ENCODE measurements around the gene FUBP1.
A peak's percentile ranks its signal among the peaks of the same experiment; 100 is the strongest.
"Not testable (repeated sequence)": the region's sequence is repeated elsewhere in the genome, so short reads cannot be mapped to it uniquely, and the experiment has no call there.

FUBP1 gene

DNA sequence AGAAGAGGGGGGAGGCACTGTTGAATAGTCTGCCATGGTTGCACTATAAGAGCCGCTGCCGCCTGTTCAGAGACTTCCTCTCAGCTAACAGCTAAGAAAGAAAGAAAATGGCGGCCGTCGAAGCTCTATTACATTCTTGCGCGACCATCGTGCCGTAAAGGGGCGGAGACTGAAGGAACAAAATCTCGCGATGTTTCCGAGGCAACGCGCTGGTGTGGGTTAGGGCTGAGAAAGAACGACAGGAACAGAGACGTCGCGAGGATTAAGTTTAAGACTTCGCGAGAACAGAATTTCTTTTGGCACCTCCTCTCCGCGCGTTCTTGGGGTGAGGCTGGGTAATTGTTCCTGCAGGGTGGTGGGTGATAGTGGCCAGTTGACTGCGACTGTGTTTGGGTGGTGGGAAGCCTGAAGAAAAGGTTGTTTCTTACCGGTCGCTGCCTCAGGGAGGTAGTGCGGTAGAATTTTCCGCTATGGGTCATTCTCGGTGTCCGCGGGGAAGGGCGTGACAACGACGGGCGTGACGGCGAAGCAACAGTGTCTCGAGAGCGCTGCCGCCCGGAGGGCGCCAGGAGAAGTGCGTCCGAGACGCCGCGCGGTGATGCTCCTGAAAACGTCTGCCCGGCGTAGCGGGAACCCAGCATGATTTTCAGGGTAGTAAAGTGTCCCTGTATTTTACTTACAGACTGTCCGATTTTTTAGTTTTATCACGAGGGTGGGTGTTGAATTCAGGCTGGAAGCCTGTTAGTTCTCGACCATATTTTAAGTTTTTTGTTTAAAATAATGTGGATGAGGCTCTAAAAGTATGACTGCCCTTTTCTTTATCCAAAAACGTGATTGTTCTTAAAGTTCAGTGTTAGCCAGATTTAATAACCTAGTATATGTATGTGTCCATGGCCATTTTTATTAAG, at the start of gene FUBP1:
TSS of gene FUBP1 (minus strand) at position 104 of the 908 bp plus-strand sequence. CDS start at position 36, 68 bp downstream.
- peak; percentile 100 for DNase-seq

DNA sequence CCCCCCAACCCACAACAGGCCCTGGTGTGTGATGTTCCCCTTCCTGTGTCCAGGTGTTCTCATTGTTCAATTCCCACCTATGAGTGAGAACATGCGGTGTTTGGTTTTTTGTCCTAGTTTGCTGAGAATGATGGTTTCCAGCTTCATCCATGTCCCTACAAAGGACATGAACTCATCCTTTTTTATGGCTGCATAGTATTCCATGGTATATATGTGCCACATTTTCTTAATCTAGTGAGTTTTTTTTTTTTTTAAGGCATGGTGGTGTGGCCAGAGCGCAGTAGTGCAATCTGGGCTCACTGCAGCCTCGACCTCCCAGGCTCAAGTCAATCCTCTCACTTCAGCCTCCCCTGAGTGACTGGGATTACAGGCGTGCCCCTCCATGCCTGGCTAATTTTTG, 42.3 kb upstream of the FUBP1 start:
- not testable (repeated sequence) for DNase-seq

- no peak for DNase-seq
These were observed 40.2 kb upstream of the FUBP1 start for GRCh38 chr1:78019024-78019423.

- DNase-seq: no peak
These were observed 36.3 kb upstream of the FUBP1 start for GRCh38 chr1:78015148-78015547.

DNA sequence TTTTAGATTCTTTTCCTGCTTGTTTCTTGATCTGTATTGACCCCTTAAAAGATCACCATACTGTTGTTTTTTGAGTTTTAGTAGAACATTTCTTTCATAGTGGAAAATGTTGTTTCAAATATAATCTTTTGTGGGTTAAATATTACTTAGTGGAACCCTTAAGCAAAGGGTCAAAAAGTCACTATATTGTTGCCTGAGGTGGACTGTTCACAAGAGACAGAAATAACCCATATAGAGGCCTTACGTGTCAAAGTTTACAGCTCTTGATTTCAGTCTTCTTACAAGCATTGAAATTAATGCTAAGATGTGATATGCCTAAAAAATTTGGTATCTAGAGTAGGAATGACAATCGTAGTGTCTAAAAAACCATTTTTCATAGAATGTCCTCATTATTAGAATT, 32.2 kb upstream of the FUBP1 start:
- no peak for DNase-seq

GRCh38 chr1:78009836-78010235, 31.0 kb upstream of the FUBP1 start:
- no peak for DNase-seq

DNA sequence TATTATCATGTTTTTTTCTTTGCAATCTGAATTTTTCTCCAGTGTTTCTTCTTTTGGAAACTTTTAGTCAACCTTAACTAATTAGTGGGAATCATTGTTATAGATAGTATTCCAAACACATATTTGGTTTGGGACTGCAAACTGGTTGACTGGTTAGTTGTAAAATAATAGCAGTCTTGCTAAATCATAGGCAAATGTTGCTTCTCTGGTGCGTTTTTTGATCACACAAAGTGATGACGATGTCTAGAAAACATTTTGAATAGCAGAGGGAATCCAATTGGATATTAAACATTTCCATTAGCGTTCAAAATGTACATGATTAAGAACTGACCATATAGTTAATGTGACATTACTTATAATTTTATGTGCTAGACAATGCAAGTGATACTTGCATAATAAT, 30.4 kb upstream of the FUBP1 start:
- DNase-seq: no peak

DNA sequence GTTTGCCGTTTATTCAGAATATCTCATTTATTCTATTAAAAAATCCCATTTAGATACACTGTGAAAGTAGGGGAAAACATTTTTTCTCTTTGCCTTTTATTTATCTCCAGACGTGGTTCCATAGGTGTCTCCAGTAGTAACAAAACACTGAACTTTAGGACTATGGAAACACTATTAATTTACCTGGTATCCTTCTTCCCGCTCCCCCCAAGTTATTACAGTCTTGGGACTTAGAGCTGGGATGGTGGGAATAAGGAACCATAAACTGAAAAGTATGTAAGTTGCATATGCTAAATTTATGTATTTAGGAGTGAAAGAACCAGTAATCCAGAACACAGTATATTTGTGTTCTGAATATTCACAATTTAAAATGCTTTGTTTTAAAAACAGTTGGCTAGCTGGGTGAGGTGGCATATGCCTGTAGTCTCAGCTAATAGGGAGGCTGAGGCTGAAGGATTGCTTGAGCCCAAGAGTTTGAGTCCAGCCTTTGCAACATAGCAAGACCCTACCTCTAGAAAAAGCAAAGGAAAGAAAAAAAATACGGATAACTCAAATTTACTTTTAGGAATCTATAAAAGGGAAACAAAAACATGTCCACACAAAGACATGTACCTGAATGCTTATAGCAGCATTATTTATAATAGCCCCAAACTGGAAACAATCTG, 28.9 kb upstream of the FUBP1 start:
- no peak for DNase-seq

DNA sequence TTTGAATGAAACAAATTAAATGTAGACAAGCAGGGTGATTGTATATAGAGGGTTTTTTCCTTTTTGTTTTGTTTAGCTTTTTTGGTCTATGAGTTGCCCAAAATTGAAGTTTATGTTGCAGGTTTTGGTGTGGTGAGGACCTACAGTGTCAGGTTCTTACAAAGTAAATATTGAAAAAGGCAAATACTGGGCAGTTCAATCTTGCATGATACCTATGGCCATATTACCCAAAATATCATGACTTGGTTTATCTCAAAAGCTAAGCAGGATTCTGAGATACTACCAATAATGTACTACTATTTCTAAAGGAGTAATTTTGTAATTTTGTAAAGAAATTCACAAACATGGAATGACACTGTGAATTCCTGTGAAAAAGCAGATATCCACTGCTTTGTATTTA, 27.6 kb upstream of the FUBP1 start:
- DNase-seq: peak; percentile 14

- DNase-seq: peak; percentile 89
These were observed 26.9 kb upstream of the FUBP1 start for GRCh38 chr1:78005755-78006154.

DNA sequence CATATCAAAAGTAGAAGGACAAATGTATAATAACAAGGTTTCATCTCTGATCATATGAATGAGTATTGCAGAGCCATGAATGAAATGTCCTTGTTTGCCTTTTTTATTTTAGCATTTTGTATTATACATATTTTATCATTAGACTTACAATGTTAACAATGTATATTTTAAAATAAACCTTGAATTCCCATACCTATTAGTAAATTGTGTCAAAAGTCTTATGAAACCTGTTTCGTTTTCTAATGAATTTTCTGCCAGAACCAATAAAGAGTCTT, 26.5 kb upstream of the FUBP1 start:
- DNase-seq: no peak

DNA sequence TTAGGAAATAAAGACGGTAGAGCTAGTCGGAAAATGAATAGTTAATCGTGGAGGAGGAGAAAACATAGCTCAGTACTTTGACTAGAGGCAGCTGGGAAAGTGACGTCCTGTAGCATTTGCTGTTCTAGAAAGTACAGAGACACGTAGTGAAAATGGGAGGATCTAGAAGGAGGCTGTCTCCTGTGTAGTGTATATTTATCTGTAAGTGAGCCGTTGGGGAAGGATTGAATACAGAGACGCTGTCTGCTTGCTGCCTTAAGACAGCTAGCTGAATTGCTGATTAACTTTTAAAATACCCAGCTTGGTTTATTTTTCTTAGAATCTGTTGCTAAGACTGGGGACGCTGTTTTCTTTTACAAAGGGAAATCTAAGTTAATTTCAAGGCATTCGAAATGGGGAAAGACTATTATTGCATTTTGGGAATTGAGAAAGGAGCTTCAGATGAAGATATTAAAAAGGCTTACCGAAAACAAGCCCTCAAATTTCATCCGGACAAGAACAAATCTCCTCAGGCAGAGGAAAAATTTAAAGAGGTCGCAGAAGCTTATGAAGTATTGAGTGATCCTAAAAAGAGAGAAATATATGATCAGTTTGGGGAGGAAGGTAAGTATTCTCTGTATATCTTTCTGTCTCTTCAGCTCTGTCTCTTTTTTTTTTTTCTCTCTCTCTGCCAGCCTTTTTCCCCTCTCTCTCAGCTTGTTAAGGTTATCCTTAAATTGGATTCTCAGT, 26.0 kb upstream of the FUBP1 start, which contains the start of gene DNAJB4:
TSS of gene DNAJB4 (plus strand) at position 221 of the 729 bp plus-strand sequence. CDS start at position 393, 172 bp downstream.
- DNase-seq: peak; percentile 96

DNA sequence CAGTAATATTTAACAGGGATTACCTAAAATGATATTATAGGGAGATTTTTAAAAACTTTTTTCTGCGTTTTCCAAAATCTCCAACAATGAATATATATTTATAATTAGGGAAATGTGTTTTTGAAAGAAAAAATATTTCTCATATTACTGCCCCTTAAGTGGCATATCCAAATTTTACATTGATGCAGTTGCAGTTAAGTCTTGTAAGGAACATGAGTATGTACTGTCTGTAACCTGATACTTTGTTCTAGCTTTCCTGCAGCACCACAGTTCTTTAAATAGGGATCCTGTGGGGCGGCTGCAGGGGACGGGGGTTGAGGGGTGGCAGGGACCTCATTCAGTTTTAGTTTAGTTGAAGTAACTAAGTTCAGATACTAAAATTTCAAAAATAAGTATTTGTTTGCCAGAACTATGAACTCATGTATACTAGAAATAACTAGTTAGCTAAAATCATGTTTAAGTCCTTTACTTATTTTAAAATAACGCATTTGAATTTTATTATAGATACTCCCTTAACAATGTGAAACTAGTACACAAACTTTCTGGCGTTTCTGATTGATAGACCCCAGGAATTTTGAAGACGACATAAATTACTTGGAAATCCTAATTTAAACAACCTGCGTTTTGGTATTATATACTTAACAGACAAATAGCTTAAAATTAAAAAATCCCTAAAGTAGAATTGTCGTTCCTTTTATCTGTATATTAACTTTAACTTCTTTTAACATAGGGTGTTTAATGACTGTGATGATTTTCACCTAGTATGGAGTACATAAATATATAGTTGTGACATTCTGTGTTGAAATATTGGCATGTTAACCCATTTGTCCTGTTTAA, 25.2 kb upstream of the FUBP1 start:
- peak; percentile 73 for DNase-seq

- peak; percentile 10 for DNase-seq
These were observed 24.3 kb upstream of the FUBP1 start for GRCh38 chr1:78003070-78003746.

DNA sequence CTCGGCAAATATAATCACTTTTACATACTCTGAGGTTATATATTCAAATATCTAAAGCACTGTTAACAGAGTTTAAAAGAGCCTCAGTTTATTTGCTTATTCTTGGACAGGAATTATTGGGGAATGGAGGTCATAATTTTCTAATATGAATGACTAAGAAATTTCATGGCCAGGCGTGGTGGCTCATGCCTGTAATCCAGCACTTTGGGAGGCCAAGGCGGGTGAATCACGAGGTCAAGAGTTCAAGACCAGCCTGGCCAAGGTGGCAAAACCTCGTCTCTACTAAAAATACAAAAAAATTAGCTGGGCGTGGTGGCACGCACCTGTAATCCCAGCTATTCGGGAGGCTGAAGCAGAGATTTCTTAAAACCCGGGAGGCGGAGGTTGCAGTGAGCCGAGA, 21.7 kb upstream of the FUBP1 start:
- DNase-seq: not testable (repeated sequence)

DNA sequence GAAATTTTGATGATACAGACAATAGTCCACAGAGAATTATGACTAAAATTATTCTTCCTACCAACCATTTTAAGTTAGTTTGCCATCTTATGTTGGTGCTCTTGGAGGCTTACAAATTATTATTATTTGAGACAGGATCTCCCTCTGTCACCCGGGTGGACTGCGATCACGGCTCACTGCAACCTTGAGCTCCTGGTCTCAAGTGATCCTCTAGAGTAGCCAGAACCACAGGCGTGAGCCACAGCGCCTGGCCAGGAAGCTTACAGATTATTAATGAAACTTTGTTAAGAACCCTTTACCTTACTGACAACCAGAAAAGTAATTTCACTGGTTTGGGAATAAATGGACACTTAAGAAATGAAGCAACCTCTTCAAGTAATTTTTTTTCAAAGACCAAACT, 17.9 kb upstream of the FUBP1 start:
- no peak for DNase-seq

- DNase-seq: no peak
These were observed 15.3 kb upstream of the FUBP1 start for GRCh38 chr1:77994117-77994705.

DNA sequence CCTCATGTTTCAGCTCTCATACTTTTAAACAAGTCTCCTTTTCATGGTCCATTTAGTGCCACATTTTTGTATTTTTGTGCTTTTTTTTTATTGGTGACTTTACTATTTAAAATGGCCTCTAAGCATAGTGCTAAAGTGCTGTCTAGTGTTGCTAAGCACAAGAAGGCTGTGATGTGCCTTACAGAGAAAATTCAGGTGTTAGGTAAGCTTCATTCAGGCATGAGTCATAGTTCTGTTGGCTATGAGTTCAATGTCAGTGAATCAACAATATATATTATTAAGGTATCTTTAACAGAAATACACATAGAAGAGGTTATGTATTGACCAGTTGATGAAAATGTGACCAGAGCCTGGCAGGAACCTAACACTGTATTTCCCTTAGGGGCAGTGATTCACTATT, 12.8 kb upstream of the FUBP1 start:
- DNase-seq: no peak

- no peak for DNase-seq
These were observed 11.8 kb upstream of the FUBP1 start for GRCh38 chr1:77990629-77991204.

GRCh38 chr1:77989744-77990143, 10.9 kb upstream of the FUBP1 start:
- DNase-seq: no peak

DNA sequence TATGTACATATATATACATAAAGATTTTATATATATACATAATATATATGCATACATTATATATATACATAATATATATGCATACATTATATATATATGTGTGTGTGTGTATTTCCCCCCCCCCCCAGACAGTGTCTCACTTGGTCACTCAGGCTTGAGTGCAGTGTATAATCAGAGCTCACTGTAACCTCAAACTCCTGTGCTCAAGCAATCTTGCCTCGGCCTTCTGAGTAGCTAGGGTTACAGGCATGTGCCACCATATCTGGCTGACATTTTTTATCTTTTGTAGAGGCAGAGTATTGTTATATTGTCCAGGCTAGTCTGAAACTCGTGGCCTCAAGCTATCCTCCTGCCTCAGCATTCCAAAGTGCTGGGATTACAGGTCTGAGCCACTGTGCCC, 9.0 kb upstream of the FUBP1 start:
- DNase-seq: no peak

All from eye (tissue), 1 donor.